Activated T-cell treated with anti-CD3 and anti-CD28 coated beads for 24 hours (primary cell): ENCODE data around the gene TMEM135.
A peak's percentile ranks its signal among the peaks of the same experiment; 100 is the strongest.

Source experiments
- DNase-seq: peaks from one replicate; pipeline ENCODE4 v3.0.0-alpha.2; 2020; ENCODE audit warnings: low read depth

The TMEM135 gene

GRCh38 chr11:87306262-87306851, 268.6 kb downstream of the TMEM135 start:
- DNase-seq = no peak

GRCh38 chr11:87307101-87307500, 269.4 kb downstream of the TMEM135 start:
- no peak for DNase-seq

GRCh38 chr11:87315229-87315628, 277.5 kb downstream of the TMEM135 start:
- no peak for DNase-seq

- DNase-seq = no peak
These were observed 278.8 kb downstream of the TMEM135 start for GRCh38 chr11:87316491-87316890.

DNA sequence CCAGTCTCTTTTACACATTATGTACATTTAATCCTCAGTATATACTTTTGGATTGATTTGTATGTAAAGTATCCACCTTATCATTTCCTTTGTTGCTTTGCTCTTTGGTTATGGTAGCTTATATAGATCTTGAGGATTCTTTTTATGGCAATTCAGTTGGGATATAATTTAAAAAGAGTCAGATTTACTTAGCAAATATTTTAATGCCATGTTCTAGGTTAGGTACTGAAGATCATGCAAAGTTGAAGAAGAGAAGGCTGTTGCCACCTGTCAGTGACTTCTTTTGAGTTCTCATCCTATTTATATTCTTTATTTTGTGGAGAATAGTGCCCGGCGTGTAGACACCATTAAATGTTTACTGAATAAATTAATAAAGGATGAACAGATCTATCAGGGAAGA, 279.7 kb downstream of the TMEM135 start:
- no peak for DNase-seq

GRCh38 chr11:87320123-87320522, 282.4 kb downstream of the TMEM135 start:
- DNase-seq = no peak

- DNase-seq = no peak
These were observed 284.8 kb downstream of the TMEM135 start for GRCh38 chr11:87322568-87322967.

DNA sequence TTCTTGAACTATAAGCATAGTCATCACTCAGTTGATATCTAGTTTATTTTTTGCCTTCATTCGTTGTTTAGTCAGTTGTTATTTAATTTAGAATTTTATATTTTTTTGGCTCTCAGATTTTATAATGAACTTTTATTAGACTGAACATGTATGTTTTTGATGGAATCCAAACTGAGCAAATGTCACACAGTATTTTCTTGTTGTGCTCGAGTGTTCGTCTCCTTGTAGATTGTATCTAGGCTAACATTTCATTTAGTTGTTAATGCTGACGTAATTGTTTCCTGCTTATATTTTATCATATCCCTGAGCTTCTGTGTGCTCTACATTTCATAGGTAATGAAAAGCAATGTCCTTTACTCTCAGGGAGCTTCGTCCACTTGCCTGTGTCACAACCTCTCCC, 286.2 kb downstream of the TMEM135 start:
- DNase-seq = no peak

- no peak for DNase-seq
These were observed 287.2 kb downstream of the TMEM135 start for GRCh38 chr11:87324817-87325489.

DNA sequence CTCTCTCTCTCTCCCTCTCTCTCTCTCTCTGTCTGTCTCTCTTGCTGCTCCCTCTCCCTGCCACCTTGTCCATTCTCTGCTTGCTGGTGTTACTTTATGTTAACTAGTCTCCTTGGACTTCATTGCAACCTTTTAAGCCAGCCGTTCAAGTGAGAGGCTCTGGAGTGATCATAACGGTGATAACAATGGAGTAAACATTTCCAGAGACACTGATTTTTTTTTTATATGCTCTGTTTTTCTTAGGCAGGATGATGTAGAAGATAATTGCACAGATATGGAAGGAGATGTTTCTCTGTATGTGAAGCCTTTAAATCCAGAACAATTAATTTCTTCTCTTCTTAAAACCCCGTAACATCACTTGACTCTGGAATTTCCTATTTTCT, 287.7 kb downstream of the TMEM135 start:
- DNase-seq = no peak

GRCh38 chr11:87326594-87326993, 288.9 kb downstream of the TMEM135 start:
- no peak for DNase-seq

GRCh38 chr11:87329172-87329571, 291.4 kb downstream of the TMEM135 start:
- DNase-seq = no peak

- no peak for DNase-seq
These were observed 292.5 kb downstream of the TMEM135 start for GRCh38 chr11:87330187-87330601.

DNA sequence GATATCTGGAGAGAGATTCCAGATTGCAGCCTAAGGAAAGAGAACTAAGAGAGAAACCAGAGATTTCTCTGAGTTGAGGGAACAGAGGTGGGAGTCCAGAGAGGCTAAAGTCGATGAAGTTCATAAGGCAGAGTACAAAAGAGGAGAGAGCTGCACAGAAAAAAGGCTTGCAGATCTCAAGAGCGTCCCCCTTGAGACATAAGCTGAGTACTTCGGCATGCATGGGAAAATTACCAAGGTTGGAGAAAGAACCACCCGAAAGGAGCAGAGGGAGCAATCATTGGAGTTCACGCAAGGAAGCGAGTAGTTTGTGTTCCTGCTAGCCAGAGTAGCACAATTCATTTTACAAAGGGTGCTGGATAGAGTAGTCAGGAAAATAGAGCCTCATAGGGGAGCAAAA, 293.5 kb downstream of the TMEM135 start:
- DNase-seq = no peak

DNA sequence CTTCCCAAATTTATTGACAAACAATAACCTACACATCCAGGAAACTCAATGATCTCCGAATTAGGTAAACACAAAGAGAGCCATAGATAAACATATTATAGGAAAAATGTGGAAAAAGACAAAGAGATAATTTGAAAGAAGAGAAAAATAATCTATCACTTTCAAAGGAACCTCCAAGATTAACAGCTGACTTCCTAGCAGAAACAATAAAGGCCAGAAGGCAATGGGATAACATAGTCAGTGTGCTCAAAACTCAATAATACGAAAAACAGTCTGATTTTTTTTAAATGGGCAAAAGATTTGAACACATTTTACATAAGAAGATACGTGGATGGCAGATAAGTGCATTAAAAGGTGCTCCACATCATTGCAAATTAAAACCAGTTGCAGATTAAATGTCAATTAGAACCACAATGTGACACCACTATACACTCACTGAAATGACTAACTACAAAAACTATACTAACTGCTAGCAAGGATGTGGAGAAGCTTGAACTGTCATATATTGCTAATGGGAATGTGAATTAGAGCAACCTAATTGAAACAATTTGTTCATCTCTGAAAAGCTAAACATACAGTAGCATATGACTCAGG, 300.4 kb downstream of the TMEM135 start:
- DNase-seq = no peak

DNA sequence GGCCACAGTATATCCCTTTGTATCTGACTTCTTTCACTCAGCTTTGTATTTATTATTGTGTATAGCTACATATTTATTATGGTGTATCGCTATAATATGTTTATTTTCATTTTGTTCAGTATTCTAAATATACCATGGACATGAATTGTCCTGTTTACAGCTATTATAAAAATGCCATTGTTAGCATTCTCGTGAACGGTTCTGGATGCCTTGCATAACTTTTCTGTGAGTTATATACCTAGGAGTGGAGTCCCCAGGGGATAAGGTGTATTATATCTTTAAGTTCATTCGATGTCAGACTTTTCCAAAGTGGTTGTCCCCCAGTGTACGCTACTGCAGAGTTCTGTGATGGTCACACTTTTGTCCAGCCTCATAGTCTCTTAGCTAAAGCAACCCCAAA, 301.7 kb downstream of the TMEM135 start:
- no peak for DNase-seq

- DNase-seq = no peak
These were observed 309.7 kb downstream of the TMEM135 start for GRCh38 chr11:87347441-87347840.

- no peak for DNase-seq
These were observed 310.1 kb downstream of the TMEM135 start for GRCh38 chr11:87347854-87348253.

GRCh38 chr11:87351676-87352075, 313.9 kb downstream of the TMEM135 start:
- no peak for DNase-seq

DNA sequence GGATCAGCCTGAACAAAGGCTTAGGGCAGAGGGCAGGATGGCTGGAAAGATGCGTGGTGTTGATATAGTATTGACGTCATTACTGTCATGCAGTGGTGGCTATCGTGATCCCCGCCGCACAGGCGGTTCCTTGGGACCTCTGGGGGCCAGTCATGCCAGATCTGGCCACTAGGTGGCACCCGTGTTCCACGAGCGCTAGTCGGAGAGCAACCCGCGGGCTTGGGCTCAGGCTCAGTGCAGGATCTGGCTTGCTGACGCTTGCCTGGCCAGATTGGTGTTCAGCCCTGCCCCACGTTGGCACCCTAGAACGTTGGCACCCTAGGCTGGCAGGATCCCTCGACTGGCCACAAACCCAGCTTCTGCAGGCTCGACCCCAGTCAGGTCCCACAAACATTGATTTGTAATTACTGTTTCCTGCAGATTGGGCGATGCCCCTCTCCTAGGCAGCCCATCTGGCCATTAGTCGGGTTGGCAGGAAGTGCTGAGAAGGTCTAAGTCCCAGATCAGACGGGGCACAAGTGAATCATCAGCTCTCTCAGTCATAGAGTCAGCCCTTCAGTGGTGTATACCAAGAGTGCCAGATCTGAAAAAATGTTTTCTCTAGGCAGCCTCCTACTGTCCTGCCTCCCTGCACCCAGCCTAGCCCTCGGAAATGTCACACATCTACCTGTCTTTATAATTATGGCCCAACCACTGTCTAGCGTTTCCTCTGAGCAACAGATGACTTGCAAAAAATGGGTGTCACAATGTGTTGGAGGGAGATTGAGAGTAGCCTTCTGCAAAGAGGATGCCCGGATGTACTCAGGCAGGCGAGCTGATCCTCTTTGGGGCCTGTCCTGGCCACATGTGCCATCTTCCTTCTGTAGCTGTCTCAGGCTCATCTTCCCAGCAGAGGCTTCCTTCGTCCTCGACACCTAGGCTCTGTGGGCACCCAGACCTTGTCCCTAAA, 315.3 kb downstream of the TMEM135 start:
- peak; percentile 77 for DNase-seq

DNA sequence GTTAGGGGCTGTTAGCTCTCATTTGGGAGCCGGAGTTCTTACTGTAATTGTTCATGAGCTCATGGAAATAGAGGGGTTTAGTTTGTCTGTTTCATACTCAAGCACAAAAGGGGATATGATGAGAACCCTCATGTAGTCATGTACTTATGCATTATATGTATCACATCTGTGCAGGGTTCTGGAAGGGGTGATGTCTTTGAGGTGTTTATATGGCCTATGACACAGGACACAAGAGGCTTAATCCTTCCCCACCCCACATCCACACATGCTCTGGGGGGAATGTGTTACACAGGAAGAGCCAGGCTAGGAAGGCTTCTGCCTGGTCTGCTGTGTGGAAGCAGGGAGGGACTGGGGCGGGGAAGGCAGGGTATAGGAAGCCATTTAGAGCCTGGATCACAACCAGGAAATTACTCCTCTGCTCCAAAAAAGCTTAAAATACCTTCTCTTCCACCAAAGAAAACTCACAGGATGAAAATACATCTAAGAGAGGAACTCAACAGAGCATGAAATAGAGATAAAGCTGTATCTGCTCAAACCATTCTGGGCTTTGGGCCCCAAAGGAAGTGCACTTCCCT, 316.1 kb downstream of the TMEM135 start:
- no peak for DNase-seq

GRCh38 chr11:87355596-87355995, 317.9 kb downstream of the TMEM135 start:
- no peak for DNase-seq
